ENCODE results near the gene PTBP3.

Gene PTBP3

DNA sequence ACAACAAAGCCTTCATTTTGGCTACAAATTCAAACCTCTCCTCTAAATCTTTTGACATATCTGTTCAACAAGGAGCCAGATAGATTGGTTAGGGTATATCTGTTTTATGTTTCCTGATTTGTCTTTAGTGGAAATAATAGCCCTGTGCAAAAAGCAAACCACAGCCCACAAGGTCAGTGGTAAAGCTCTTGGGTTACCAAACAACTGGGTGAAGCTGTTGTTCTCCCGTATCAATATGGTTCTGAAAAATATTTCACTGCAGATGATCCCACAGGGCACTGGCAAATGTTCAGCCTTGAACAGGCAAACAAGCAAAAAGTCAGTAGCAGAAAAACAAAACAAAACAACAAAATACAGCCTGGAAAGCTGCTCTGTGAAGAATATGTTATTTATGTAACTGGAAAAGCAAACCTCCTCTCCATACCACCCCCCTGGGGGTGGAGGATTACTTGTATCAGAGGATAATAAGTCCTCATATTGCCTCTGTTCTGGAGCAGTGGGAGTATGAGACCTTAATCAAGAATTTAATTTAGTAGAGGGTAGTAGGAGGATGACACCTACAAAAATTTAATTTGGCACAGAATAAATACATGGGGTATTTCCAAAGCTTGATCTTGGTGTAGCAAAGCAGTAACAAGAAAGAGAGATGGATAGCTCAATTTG is 20.8 kb upstream of the PTBP3 start:
- H3K9ac ChIP-seq (ENCODE audit: low read length), result no peak overlapping the region
- no peak overlapping the region for H3K18ac ChIP-seq (ENCODE audit: low read length)

DNA sequence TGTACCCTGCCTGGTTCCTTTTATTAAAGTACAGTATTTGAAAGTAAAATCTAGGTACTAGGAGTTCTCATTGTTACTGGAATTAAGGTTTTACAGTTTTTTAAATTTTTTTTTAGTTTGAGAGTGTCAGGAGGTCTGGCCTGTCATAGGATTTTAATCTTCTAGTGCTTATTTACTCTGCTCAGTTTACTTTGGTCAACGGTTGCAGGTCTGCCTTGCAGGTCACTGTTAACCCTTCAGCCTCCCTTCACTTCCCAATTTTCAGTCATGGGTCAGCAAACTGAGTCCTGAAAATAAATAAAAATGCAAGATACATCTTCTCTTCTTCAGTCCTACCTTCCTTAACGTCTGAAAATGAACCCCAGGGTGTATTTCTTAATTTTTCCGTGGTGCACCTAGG is 18.8 kb upstream of the PTBP3 start:
- no peak overlapping the region for H2BK120ac ChIP-seq (ENCODE audit: low read depth, low read length)

More for the DNA sequence above, 20.8 kb upstream of the PTBP3 start:
- H3K4me2 ChIP-seq (ENCODE audit: low read length), result no peak overlapping the region
- no peak overlapping the region for H4K8ac ChIP-seq (ENCODE audit: low read depth, low read length)
- H2BK120ac ChIP-seq (ENCODE audit: low read depth, low read length), result no peak overlapping the region
- H3K27ac ChIP-seq (ENCODE audit: low read depth, low read length), result no peak overlapping the region
- no peak for DNase-seq
- no peaks in the 10 kb centered on the region for H3K79me2 ChIP-seq (ENCODE audit: control insufficient read depth, insufficient read depth, low read length)
- no peak overlapping the region for H2AK5ac ChIP-seq (ENCODE audit: low read length)
- H3K27me3 ChIP-seq (ENCODE audit: insufficient read depth, low read length, poor library complexity), result no peaks in the 10 kb centered on the region
- no peak overlapping the region for H3K23ac ChIP-seq (ENCODE audit: low read length)
- no CpG with 5 or more reads among the region's 1 CpG for WGBS (ENCODE audit: extremely low coverage, insufficient coverage, low lambda C conversion rate)
- H3K4me1 ChIP-seq (ENCODE audit: control insufficient read depth, low read depth, low read length), result no peaks in the 10 kb centered on the region
- H3K4me3 ChIP-seq (ENCODE audit: low read length), result no peak overlapping the region
- H3K4ac ChIP-seq (ENCODE audit: low read depth, low read length), result no peak overlapping the region
- no peak overlapping the region for H2BK5ac ChIP-seq (ENCODE audit: low read length)
- no peak overlapping the region for H3K56ac ChIP-seq (ENCODE audit: low read length)
- H3K36me3 ChIP-seq (ENCODE audit: control insufficient read depth, insufficient read depth, low read length), result no peaks in the 10 kb centered on the region
- no peaks in the 10 kb centered on the region for H3K79me1 ChIP-seq (ENCODE audit: low read length)
- H4K5ac ChIP-seq (ENCODE audit: low read length), result no peak overlapping the region
- no peak overlapping the region for H2BK15ac ChIP-seq (replicated peaks; ENCODE audit: low read depth)

DNA sequence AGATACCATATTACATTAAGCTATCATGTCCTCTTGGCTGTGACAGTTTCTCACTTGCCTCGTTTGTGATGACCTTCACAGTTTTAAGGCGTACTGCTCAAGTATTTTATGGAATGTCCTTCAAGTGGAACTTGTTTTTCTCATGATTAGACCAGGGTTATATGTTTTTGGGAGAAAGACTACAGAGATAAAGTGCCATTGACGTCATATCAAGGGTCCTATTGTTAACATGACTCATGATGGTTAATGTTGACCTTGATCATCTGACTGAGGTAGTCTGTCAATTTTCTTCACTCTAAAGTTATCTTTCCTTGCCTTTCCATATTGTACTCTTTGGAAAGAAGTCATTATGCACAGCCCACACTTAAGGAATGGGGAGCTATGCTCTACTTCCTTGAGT is 17.8 kb upstream of the PTBP3 start:
- no peak overlapping the region for H3K4ac ChIP-seq (ENCODE audit: low read depth, low read length)
- no peak overlapping the region for H4K8ac ChIP-seq (ENCODE audit: low read depth, low read length)
- H3K79me2 ChIP-seq (ENCODE audit: control insufficient read depth, insufficient read depth, low read length), result no peaks in the 10 kb centered on the region
- H3K56ac ChIP-seq (ENCODE audit: low read length), result no peak overlapping the region
- no peak overlapping the region for H2BK5ac ChIP-seq (ENCODE audit: low read length)
- H3K4me3 ChIP-seq (ENCODE audit: low read length), result no peak overlapping the region
- H3K9ac ChIP-seq (ENCODE audit: low read length), result no peak overlapping the region
- no peak overlapping the region for H3K4me2 ChIP-seq (ENCODE audit: low read length)
- no CpG with 5 or more reads among the region's 3 CpGs for WGBS (ENCODE audit: extremely low coverage, insufficient coverage, low lambda C conversion rate)
- H4K5ac ChIP-seq (ENCODE audit: low read length), result no peak overlapping the region
- H3K4me1 ChIP-seq (ENCODE audit: control insufficient read depth, low read depth, low read length), result no peaks in the 10 kb centered on the region
- no peaks in the 10 kb centered on the region for H3K36me3 ChIP-seq (ENCODE audit: control insufficient read depth, insufficient read depth, low read length)
- H2BK120ac ChIP-seq (ENCODE audit: low read depth, low read length), result no peak overlapping the region
- H3K27ac ChIP-seq (ENCODE audit: low read depth, low read length), result no peak overlapping the region
- no peak overlapping the region for H2AK5ac ChIP-seq (ENCODE audit: low read length)
- no peak overlapping the region for H3K23ac ChIP-seq (ENCODE audit: low read length)
- no peak overlapping the region for H3K18ac ChIP-seq (ENCODE audit: low read length)
- H2BK15ac ChIP-seq (replicated peaks; ENCODE audit: low read depth), result no peak overlapping the region
- H3K79me1 ChIP-seq (ENCODE audit: low read length), result no peaks in the 10 kb centered on the region
- H3K27me3 ChIP-seq (ENCODE audit: insufficient read depth, low read length, poor library complexity), result no peaks in the 10 kb centered on the region
- DNase-seq, result no peak

More for the DNA sequence above, 18.8 kb upstream of the PTBP3 start:
- no peak overlapping the region for H3K56ac ChIP-seq (ENCODE audit: low read length)
- H2BK5ac ChIP-seq (ENCODE audit: low read length), result no peak overlapping the region
- no peak overlapping the region for H3K27ac ChIP-seq (ENCODE audit: low read depth, low read length)
- no peak overlapping the region for H3K4ac ChIP-seq (ENCODE audit: low read depth, low read length)
- H2BK15ac ChIP-seq (replicated peaks; ENCODE audit: low read depth), result no peak overlapping the region
- H3K23ac ChIP-seq (ENCODE audit: low read length), result no peak overlapping the region
- H4K8ac ChIP-seq (ENCODE audit: low read depth, low read length), result no peak overlapping the region
- no peak overlapping the region for H3K4me2 ChIP-seq (ENCODE audit: low read length)
- WGBS (ENCODE audit: extremely low coverage, insufficient coverage, low lambda C conversion rate), result no CpG with 5 or more reads among the region's 3 CpGs
- no peak for DNase-seq
- H3K36me3 ChIP-seq (ENCODE audit: control insufficient read depth, insufficient read depth, low read length), result no peaks in the 10 kb centered on the region
- H2AK5ac ChIP-seq (ENCODE audit: low read length), result no peak overlapping the region
- H3K79me1 ChIP-seq (ENCODE audit: low read length), result no peaks in the 10 kb centered on the region
- no peaks in the 10 kb centered on the region for H3K79me2 ChIP-seq (ENCODE audit: control insufficient read depth, insufficient read depth, low read length)
- H3K4me1 ChIP-seq (ENCODE audit: control insufficient read depth, low read depth, low read length), result no peaks in the 10 kb centered on the region
- no peak overlapping the region for H3K9ac ChIP-seq (ENCODE audit: low read length)
- H3K4me3 ChIP-seq (ENCODE audit: low read length), result no peak overlapping the region
- no peaks in the 10 kb centered on the region for H3K27me3 ChIP-seq (ENCODE audit: insufficient read depth, low read length, poor library complexity)
- no peak overlapping the region for H3K18ac ChIP-seq (ENCODE audit: low read length)
- H4K5ac ChIP-seq (ENCODE audit: low read length), result no peak overlapping the region

DNA sequence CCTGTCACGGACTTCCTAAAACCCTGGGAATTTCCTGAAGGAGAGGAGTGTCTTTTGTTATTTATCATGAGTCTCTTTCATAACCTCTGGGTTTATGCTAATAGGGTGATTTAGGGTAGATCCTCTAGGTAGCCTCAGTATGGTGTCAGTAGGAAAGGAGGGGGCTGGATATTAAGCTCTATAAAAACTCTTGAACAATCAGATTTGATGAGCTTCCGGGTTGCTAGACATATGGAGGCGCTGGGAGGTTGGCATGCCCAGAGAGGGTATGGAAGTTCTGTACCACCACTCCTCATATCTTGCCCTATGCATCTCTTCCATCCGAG is 15.6 kb upstream of the PTBP3 start:
- Histone ChIP-seq H3K79me2 (ENCODE audit: control insufficient read depth, insufficient read depth, low read length) (no peaks in the 10 kb centered on the region), H2BK120ac (ENCODE audit: low read depth, low read length) (no peak overlapping the region), H3K79me1 (ENCODE audit: low read length) (no peaks in the 10 kb centered on the region), H3K27me3 (ENCODE audit: insufficient read depth, low read length, poor library complexity) (no peaks in the 10 kb centered on the region), H3K23ac (ENCODE audit: low read length) (no peak overlapping the region), H3K4ac (ENCODE audit: low read depth, low read length) (no peak overlapping the region), H3K4me2 (ENCODE audit: low read length) (no peak overlapping the region), H3K56ac (ENCODE audit: low read length) (no peak overlapping the region), H3K4me3 (ENCODE audit: low read length) (no peak overlapping the region), H4K5ac (ENCODE audit: low read length) (no peak overlapping the region), H2BK5ac (ENCODE audit: low read length) (no peak overlapping the region), H3K36me3 (ENCODE audit: control insufficient read depth, insufficient read depth, low read length) (no peaks in the 10 kb centered on the region), H3K4me1 (ENCODE audit: control insufficient read depth, low read depth, low read length) (no peaks in the 10 kb centered on the region), H3K18ac (ENCODE audit: low read length) (no peak overlapping the region), H2AK5ac (ENCODE audit: low read length) (no peak overlapping the region), H2BK15ac (replicated peaks; ENCODE audit: low read depth) (no peak overlapping the region), H4K8ac (ENCODE audit: low read depth, low read length) (no peak overlapping the region), H3K9ac (ENCODE audit: low read length) (no peak overlapping the region), H3K27ac (ENCODE audit: low read depth, low read length) (no peak overlapping the region)
- DNase-seq, result no peak
- no CpG with 5 or more reads among the region's 4 CpGs for WGBS (ENCODE audit: extremely low coverage, insufficient coverage, low lambda C conversion rate)

DNA sequence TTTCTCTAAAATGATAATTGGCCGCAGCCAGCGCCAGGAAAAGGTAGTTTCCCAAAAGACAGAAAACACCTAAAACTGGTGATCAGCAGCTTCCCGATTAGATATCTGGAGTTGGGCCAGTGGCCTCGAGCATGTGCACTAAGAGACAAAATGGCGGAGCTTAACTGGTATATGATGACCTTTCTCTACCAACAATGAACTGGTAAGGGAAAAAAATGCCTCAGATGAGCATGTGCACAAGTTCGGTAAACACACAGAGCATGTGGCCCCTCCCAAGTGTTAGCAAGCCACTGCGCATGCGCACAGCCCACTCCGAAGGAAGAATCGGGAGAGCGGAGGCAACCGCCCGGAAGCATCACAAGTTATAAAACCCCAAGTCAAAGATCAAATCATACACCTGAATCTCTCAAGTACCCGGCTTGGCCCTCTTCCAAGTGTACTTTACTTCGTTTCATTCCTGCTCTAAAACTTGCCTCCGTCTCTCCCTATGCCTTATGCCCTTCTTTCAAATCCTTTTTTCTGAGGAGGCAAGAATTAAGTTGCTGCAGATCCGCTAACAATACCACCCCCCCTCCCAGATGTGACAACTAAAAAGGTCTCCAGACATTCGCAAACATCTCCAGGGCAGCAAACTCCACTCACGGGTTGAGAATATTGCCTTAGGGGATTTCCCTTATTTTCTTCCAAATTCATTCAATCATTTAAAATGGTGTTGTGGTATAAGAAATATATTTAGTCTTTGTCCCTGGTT is 15.0 kb upstream of the PTBP3 start:
- no peak overlapping the region for H2BK5ac ChIP-seq (ENCODE audit: low read length)
- H3K79me2 ChIP-seq (ENCODE audit: control insufficient read depth, insufficient read depth, low read length), result no peaks in the 10 kb centered on the region
- H3K23ac ChIP-seq (ENCODE audit: low read length), result no peak overlapping the region
- no peak overlapping the region for H3K4ac ChIP-seq (ENCODE audit: low read depth, low read length)
- no peak overlapping the region for H3K4me3 ChIP-seq (ENCODE audit: low read length)
- H3K56ac ChIP-seq (ENCODE audit: low read length), result no peak overlapping the region
- H3K27me3 ChIP-seq (ENCODE audit: insufficient read depth, low read length, poor library complexity), result no peaks in the 10 kb centered on the region
- no peak overlapping the region for H3K9ac ChIP-seq (ENCODE audit: low read length)
- WGBS (ENCODE audit: extremely low coverage, insufficient coverage, low lambda C conversion rate), result no CpG with 5 or more reads among the region's 19 CpGs
- no peak overlapping the region for H3K27ac ChIP-seq (ENCODE audit: low read depth, low read length)
- no peak overlapping the region for H4K8ac ChIP-seq (ENCODE audit: low read depth, low read length)
- no peaks in the 10 kb centered on the region for H3K36me3 ChIP-seq (ENCODE audit: control insufficient read depth, insufficient read depth, low read length)
- H2BK15ac ChIP-seq (replicated peaks; ENCODE audit: low read depth), result no peak overlapping the region
- DNase-seq, result no peak
- H3K4me2 ChIP-seq (ENCODE audit: low read length), result no peak overlapping the region
- H2AK5ac ChIP-seq (ENCODE audit: low read length), result no peak overlapping the region
- no peaks in the 10 kb centered on the region for H3K79me1 ChIP-seq (ENCODE audit: low read length)
- no peak overlapping the region for H3K18ac ChIP-seq (ENCODE audit: low read length)
- no peak overlapping the region for H4K5ac ChIP-seq (ENCODE audit: low read length)
- no peaks in the 10 kb centered on the region for H3K4me1 ChIP-seq (ENCODE audit: control insufficient read depth, low read depth, low read length)
- no peak overlapping the region for H2BK120ac ChIP-seq (ENCODE audit: low read depth, low read length)

DNA sequence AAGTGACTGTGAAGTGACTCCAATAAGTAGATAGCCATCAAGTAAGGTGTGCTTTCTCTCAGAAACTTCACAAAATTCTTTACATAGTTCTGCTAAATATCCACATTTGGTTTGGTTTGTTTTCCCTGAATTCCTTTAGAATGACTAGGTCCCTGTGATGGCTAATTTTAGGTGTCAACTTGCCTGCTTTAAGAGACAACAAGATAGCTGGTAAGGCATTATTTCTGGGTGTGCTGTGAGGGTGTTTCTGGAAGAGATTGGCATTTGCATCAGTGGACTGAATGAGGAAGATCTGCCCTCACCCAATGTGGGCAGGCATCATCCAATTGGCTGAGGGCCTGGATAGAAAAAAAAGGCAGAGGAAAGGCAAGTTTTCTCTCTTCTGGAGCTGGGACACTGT is 8.3 kb upstream of the PTBP3 start:
- H3K79me2 ChIP-seq (ENCODE audit: control insufficient read depth, insufficient read depth, low read length), result no peaks in the 10 kb centered on the region
- no peaks in the 10 kb centered on the region for H3K27me3 ChIP-seq (ENCODE audit: insufficient read depth, low read length, poor library complexity)
- peak; percentile 97 for DNase-seq
- H2BK120ac ChIP-seq (ENCODE audit: low read depth, low read length), result peak overlapping the region; percentile 67
- no peak overlapping the region for H3K56ac ChIP-seq (ENCODE audit: low read length)
- no peaks in the 10 kb centered on the region for H3K36me3 ChIP-seq (ENCODE audit: control insufficient read depth, insufficient read depth, low read length)
- H3K4me2 ChIP-seq (ENCODE audit: low read length), result no peak overlapping the region
- H3K23ac ChIP-seq (ENCODE audit: low read length), result no peak overlapping the region
- H2BK5ac ChIP-seq (ENCODE audit: low read length), result no peak overlapping the region
- peak overlapping the region; percentile 60 for H3K27ac ChIP-seq (ENCODE audit: low read depth, low read length)
- H3K9ac ChIP-seq (ENCODE audit: low read length), result no peak overlapping the region
- H3K18ac ChIP-seq (ENCODE audit: low read length), result peak overlapping the region; percentile 41
- H3K4me3 ChIP-seq (ENCODE audit: low read length), result no peak overlapping the region
- H4K8ac ChIP-seq (ENCODE audit: low read depth, low read length), result no peak overlapping the region
- no peaks in the 10 kb centered on the region for H3K4me1 ChIP-seq (ENCODE audit: control insufficient read depth, low read depth, low read length)
- peak overlapping the region; percentile 27 for H3K4ac ChIP-seq (ENCODE audit: low read depth, low read length)
- H3K79me1 ChIP-seq (ENCODE audit: low read length), result no peaks in the 10 kb centered on the region
- H2AK5ac ChIP-seq (ENCODE audit: low read length), result no peak overlapping the region
- H4K5ac ChIP-seq (ENCODE audit: low read length), result no peak overlapping the region
- H2BK15ac ChIP-seq (replicated peaks; ENCODE audit: low read depth), result no peak overlapping the region
